ENCODE data around the gene AFM.
"Not testable (repeated sequence)": the region's sequence is repeated elsewhere in the genome, so short reads cannot be mapped to it uniquely, and the experiment has no call there.

The AFM gene

DNA sequence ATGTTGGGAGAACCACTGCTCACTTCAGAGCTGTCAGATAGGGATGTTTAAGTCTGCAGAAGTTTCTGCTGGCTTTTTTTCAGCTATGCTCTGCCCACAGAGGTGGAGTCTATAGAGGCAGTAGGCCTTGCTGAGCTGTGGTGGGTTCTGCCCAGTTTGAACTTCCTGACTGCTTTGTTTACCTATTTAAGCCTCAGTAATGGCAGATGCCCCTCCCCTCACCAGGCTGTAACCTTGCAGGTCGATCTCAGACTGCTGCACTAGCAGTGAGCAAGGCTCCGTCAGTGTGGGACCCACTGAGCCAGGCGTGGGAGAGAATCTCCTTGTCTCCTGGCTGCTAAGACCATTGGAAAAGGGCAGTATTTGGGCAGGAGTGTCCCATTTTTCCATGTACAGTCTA, 36.8 kb downstream of the AFM start:
- DNase-seq: no peak

DNA sequence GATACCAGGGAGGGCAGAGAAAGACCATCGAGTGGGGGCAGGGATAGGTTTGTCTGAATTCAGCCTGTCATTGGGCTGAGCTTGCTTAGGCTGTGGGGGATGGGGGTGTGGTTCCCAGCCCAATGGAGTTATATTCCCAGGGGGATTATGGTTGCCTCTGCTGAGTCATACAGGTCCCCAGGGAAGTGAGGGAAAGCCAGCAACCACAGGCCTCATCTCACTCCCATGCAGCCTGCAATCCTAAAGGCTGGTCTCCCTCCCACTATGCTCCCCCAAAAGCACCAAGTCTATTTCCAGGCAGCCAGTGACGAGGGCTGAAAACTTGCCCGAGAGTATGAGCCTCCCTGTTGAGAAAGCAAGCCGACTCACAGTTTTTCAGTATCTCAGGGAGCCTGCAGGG, 39.3 kb downstream of the AFM start:
- DNase-seq: peak; percentile 87

DNA sequence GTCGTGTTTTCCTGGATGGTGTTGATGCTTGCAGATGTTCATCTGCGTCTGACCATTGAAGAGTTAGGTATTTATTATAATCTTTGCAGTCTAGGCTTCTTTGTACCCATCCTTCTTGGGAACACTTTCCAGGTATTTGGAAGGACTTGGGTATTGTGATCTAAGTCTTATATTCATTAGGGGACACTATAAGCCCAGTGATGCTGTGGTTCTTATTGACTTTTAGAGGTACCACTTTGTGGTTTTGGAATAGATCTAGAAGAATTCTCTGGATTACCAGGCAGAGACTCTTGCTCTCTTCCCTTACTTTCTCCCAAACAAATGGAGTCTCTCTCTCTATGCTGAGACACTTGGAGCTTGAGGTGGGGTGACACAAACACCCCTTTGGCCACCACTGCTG, 41.6 kb downstream of the AFM start:
- DNase-seq: peak; percentile 5

DNA sequence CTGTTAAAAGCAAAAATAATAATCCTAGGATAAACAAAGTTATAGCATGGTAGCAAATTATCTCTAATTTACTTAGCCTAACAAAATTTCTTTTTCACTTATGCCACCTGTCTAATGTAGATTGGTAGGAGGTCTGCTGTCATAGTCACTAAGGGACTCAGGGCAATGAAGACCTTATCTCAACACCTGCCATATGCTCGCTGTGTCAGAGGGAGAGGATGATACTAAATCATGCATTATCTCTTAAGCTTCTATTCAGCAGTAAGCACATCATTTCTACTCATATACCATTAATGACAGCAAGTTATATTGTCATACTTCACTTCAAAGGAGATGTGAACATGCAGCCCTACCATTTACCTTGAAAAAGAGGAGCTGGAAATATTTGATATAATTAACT, 44.1 kb downstream of the AFM start:
- peak; percentile 91 for DNase-seq

DNA sequence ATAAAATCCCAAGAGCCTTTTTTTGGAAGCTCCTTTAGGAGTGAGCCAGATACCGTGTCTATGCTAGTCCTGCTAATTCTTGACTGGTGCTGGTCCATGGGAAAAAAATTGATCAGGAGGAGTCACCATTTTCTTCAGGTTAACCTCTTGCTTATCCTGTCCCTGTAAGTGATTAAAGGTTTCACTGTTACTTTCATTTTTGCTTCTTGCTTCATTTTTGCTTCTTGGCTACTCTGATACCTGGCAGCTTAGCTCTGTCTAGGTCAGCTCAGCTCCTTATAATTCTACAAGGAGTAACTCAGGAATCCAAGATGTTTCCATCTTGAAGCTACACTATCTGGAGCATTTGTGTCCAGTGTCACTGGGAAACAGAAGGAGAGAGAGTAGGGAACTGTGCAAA, 45.7 kb downstream of the AFM start:
- DNase-seq: no peak

DNA sequence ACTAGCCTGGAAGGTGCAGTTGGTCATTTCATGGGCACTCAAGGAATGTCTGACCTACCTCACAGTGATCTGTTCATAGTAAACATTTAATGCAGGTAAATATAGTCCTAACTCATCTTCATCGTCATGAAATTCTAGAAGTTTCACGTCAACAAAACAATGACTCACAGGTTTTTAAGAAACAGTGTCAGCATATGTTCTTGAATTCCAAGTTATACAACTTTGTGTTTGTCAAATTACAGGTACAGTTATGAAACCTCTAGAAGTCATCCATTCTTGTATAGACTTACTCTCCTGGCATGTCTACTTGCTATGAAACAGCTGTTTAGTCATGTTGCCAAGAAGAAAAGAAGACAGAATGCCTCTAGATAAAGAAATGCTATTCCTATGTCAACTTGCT, 46.6 kb downstream of the AFM start:
- DNase-seq: no peak

DNA sequence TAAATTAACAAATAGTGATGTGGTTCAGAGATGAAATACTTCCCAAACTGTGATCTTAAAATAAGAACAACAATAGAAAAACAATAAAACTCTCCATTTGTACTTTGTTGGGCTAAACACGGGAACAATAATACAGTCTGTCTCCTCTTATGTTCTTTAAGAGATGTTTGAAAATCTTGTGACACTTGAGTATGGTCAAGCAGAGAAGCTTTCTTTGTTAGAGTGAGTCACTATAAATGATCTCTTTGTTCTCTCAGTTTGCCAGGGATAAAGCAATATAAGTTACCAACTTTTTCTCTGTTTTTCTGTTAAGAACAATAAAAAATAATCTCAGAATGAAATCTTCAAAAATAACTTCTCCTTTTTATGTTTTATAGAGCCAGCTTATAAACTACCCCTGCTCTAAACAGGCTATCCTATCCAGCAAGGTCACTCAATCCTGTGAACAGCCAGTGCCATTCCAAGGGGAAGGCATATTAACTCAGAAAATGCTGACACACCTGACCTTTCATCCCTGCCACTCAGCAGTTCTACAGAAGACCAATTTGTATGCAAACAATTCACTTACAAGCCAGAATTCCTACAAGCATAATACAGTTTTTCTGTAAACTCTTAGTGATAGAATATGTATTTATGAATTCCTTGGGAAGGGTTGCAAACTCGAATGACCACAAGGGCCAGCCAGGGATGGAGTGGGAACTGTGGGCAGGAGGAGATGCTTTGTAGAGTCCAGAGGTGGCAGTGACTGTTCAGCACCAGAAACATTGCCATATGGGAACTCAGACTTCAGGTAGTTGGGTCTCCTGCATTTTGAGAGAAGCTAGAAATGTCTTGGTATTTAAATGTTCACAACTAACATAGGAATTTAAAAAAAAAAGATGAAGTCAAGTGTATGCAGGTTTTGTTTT, 52.2 kb downstream of the AFM start:
- DNase-seq: no peak

DNA sequence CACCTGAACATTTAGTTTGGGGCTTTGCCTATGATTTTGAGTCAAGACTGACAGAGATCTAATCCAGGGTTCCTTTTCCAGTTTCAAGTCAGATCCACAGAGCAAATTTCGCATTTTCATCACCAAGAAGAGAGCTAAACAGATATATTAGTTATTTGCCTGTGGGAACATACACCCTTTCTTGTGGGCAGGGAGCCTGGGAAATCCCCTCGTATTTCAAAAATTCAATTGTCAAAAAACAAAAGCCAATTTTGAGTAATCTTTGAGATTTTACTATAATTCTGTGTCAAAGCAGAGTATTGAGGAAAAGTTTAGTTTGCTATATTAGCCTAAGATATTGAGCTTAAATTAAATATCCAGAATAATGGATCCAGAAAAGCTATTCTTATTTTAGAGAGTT, 56.6 kb downstream of the AFM start:
- DNase-seq: no peak

DNA sequence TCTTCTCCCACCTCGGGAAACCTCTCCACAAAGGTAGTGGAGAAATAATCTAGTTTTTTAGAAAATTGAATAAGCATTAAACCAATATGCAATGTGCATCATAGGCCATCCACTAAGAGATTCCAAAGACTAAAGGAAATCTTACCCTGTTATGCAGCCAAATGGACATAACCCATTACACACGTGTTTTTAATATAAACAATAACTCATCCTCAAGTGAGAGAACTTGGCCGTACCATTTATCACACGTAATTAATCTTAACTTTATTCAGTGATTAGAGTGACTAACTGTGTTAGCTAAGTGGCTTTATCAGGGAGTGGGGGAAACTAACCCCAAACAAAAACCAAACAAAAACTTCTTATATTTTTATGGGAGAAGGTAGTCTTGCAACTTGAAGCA, 57.8 kb downstream of the AFM start:
- DNase-seq: no peak

DNA sequence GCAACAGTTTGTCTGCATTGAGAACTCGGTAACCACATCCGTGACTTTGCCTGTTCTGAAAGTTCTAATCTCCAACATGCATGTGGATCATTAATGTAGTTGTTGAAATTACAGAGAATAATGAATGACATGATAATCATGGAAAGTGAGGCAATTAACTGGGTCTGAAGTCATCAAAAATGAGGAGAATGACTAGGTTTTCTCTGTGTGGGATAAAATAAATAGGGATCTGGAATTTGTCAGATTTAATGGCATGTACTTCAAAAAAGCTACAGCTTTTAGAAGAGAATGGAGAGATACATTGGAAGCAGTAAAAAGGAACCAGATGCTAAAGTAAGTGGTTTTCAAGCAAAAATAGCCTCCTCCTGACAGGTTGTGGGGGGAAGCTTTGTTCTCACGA, 59.3 kb downstream of the AFM start:
- DNase-seq: no peak

DNA sequence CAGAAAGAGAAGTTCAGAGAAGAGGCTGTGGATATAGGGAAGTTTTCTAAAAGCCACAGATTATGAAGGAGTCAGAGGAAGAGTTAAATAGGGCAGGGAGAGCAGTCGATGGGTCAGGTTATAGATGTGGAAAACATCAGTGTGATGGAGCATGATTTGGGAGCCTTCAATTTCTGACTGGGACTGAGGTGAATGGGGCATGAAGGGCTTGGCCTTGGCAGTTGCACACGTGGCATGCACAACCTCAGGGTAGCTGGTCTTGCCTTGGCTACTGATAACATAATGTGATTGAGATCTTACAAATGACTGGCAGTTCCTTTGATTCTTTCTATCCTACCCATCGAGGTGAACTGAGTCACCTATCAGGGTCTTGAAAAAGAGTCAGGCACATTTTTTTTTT, 59.7 kb downstream of the AFM start:
- DNase-seq: no peak

DNA sequence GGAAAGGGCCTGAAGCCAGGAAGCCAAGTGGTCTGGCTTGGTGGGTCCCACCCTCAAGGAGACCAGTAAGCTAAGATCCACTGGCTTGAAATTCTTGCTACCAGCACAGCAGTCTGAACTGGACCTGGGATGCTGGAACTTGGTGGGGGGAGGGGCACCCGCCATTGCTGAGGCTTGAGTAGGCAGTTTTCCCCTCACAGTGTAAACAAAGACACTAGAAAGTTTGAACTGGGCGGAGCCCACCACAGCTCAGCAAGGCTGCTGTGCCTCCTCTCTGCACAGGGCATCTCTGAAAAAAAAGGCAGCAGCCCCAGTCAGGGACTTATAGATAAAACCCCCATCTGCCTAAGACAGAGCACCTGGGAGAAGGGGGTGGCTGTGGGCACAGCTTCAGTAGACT, 63.1 kb downstream of the AFM start:
- no peak for DNase-seq

DNA sequence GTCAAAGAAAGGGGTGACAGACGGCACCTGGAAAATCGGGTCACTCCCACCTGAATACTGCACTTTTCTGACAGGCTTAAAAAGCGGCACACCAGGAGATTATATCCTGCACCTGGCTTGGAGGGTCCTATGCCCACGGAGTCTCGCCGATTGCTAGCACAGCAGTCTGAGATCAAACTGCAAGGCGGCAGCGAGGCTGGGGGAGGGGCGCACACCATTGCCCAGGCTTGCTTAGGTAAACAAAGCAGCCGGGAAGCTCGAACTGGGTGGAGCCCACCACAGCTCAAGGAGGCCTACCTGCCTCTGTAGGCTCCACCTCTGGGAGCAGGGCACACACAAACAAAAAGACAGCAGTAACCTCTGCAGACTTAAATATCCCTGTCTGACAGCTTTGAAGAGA, 69.3 kb downstream of the AFM start:
- not testable (repeated sequence) for DNase-seq
